Tibial nerve (tissue), 4 donors: ENCODE data around the gene LHX3.

Source experiments
- EP300 ChIP-seq, 2 donors: sonication (generic); formaldehyde crosslinking; IDR thresholded peaks; one replicate each; pipeline ENCODE4 v1.6.1; 2017; ENCODE audit warnings: antibody characterized with exemption in 2 of 2, mild to moderate bottlenecking in 1 of 2
- POLR2A ChIP-seq, 2 donors: fragments of 450-650 bp; IDR thresholded peaks; one replicate each; pipeline ENCODE4 v1.6.1; 2017; ENCODE audit warnings: antibody characterized with exemption in 2 of 2, mild to moderate bottlenecking in 2 of 2, moderate library complexity in 2 of 2
- TF ChIP-seq, protein P1 (sequence below), 5 experiments: fragments of 200-600 bp in 3 of 5; fragments of 450-650 bp in 2 of 5; sonication (generic) in 3 of 5; IDR thresholded peaks; one replicate each; pipeline ENCODE4 v1.5.1; 2016 to 2019; ENCODE audit warnings: antibody characterized with exemption in 5 of 5, mild to moderate bottlenecking in 3 of 5, moderate library complexity in 2 of 5

DNA sequence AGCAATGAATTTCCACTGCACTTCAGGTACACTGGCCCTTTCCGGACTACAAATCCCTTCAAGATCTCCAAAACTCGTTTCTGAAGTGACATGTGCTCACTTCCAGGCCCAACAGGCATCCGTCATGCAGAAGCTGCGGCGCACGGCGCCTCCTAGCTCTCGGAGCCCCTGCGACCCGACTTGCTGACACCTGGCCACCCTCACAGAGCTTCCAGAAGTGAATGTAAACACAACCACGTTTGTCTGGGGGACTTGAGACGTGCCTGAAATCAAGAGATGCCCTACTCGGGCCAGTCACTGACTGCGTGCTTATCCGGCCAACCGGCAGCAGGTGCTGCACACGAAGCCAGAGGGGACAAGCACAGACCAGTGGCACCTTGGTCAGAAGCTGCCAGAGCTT is 4.9 kb upstream of the LHX3 start:
- TF ChIP-seq, protein P1, sequence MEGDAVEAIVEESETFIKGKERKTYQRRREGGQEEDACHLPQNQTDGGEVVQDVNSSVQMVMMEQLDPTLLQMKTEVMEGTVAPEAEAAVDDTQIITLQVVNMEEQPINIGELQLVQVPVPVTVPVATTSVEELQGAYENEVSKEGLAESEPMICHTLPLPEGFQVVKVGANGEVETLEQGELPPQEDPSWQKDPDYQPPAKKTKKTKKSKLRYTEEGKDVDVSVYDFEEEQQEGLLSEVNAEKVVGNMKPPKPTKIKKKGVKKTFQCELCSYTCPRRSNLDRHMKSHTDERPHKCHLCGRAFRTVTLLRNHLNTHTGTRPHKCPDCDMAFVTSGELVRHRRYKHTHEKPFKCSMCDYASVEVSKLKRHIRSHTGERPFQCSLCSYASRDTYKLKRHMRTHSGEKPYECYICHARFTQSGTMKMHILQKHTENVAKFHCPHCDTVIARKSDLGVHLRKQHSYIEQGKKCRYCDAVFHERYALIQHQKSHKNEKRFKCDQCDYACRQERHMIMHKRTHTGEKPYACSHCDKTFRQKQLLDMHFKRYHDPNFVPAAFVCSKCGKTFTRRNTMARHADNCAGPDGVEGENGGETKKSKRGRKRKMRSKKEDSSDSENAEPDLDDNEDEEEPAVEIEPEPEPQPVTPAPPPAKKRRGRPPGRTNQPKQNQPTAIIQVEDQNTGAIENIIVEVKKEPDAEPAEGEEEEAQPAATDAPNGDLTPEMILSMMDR (IDR thresholded peaks at IDR 0.05), result no peak
- TF ChIP-seq POLR2A (IDR thresholded peaks at IDR 0.05) (no peak), EP300 (IDR thresholded peaks at IDR 0.05) (no peak)
